GM23338 (cell line): ENCODE measurements around the gene SUCNR1. TPM values are rescaled to one million over a fixed set of nuclear protein-coding genes. Genes with fewer than 3 reads are reported as not detected.

Experiments used
- ATAC-seq: fragments of 200-7000 bp; cut with Tn5 transposase; 3 replicates; pipeline ENCODE4 v1.9.1; 2020
- DNase-seq: peaks from one replicate; pipeline ENCODE4 v3.0.0-alpha.2; 2015; ENCODE audit warnings: low spot score
- H2AFZ ChIP-seq: fragments of 200-600 bp; sonication (generic); 2 replicates; pipeline ENCODE4 v1.8.0; 2016; ENCODE audit warnings: antibody characterized with exemption, mild to moderate bottlenecking, moderate library complexity
- H3F3A ChIP-seq: fragments of 200-600 bp; sonication (generic); replicated peaks from 2 replicates; pipeline ENCODE4 v1.8.0; 2017; ENCODE audit warnings: antibody characterized with exemption, mixed run types, low read depth
- H3K27ac ChIP-seq: fragments of 200-600 bp; sonication (generic); 2 replicates; pipeline ENCODE4 v1.6.1; 2016; ENCODE audit warnings: low read depth
- H3K27me3 ChIP-seq: fragments of 200-600 bp; sonication (generic); 2 replicates; pipeline ENCODE4 v1.8.0; 2016; ENCODE audit warnings: mild to moderate bottlenecking, mixed run types, moderate library complexity; ENCODE audit not compliant: insufficient read depth
- H3K36me3 ChIP-seq: fragments of 200-600 bp; sonication (generic); 2 replicates; pipeline ENCODE4 v1.8.0; 2016; ENCODE audit warnings: mild to moderate bottlenecking; ENCODE audit not compliant: insufficient read depth
- H3K4me1 ChIP-seq: fragments of 200-600 bp; sonication (generic); 2 replicates; pipeline ENCODE4 v1.8.0; 2016; ENCODE audit warnings: mild to moderate bottlenecking, moderate library complexity; ENCODE audit not compliant: insufficient read depth
- H3K4me2 ChIP-seq: fragments of 200-600 bp; sonication (generic); 2 replicates; pipeline ENCODE4 v1.7.1; 2017; ENCODE audit warnings: mixed run types
- H3K4me3 ChIP-seq: fragments of 200-600 bp; sonication (generic); 2 replicates; pipeline ENCODE4 v1.6.1; 2016; ENCODE audit warnings: mixed run types
- H3K79me2 ChIP-seq: fragments of 200-600 bp; sonication (generic); replicated peaks from 2 replicates; pipeline ENCODE4 v1.8.0; 2017; ENCODE audit warnings: mild to moderate bottlenecking; ENCODE audit not compliant: insufficient read depth
- H3K9me2 ChIP-seq: fragments of 200-600 bp; sonication (generic); 2 replicates; pipeline ENCODE4 v1.8.0; 2017; ENCODE audit not compliant: insufficient read depth
- H4K20me1 ChIP-seq: fragments of 200-600 bp; sonication (generic); replicated peaks from 2 replicates; pipeline ENCODE4 v1.8.0; 2017; ENCODE audit warnings: mild to moderate bottlenecking; ENCODE audit not compliant: insufficient read depth
- H3K27ac Mint-ChIP-seq: 2 replicates; pipeline ENCODE4 v1.8.0; 2020; ENCODE audit warnings: inconsistent platforms, mild to moderate bottlenecking, moderate library complexity, mixed read lengths
- H3K27me3 Mint-ChIP-seq: 3 replicates; pipeline ENCODE4 v1.8.0; 2022; ENCODE audit warnings: low read depth, mild to moderate bottlenecking, moderate library complexity, mixed read lengths, inconsistent platforms; ENCODE audit not compliant: insufficient read depth, poor library complexity
- H3K36me3 Mint-ChIP-seq: 3 replicates; pipeline ENCODE4 v1.8.0; 2021; ENCODE audit warnings: low read depth, mild to moderate bottlenecking, inconsistent platforms, moderate library complexity, mixed read lengths
- H3K4me1 Mint-ChIP-seq: 3 replicates; pipeline ENCODE4 v1.8.0; 2020; ENCODE audit warnings: mild to moderate bottlenecking, inconsistent platforms, mixed read lengths
- H3K4me3 Mint-ChIP-seq: 3 replicates; pipeline ENCODE4 v1.8.0; 2021; ENCODE audit warnings: moderate library complexity, mild to moderate bottlenecking, inconsistent platforms, mixed read lengths
- H3K9me3 Mint-ChIP-seq: 3 replicates; pipeline ENCODE4 v1.8.0; 2020; ENCODE audit warnings: moderate library complexity, mild to moderate bottlenecking, inconsistent platforms, mixed read lengths
- CREB1 ChIP-seq: fragments of 250-450 bp; sonication (Bioruptor Pico); IDR thresholded peaks from 2 replicates; pipeline ENCODE4 v1.5.0; 2020; ENCODE audit warnings: low read depth, mild to moderate bottlenecking, moderate library complexity
- CTCF ChIP-seq, 2 experiments: fragments of 200-600 bp in 1 of 2; sonication (generic) in 1 of 2; conservative IDR thresholded peaks; 2 replicates each; pipeline versions ENCODE4 v1.5.1 to v1.6.1; 2016 to 2017; ENCODE audit warnings: antibody characterized with exemption in 2 of 2, low read depth in 2 of 2, mild to moderate bottlenecking in 2 of 2, moderate library complexity in 1 of 2
- ETS1 ChIP-seq: IDR thresholded peaks from 2 replicates; pipeline ENCODE4 v1.6.1; 2016; ENCODE audit warnings: antibody characterized with exemption
- EZH2 ChIP-seq: fragments of 200-600 bp; sonication (generic); IDR thresholded peaks from one replicate; pipeline ENCODE4 v1.8.0; 2017; ENCODE audit warnings: antibody characterized with exemption, mild to moderate bottlenecking, low read depth; ENCODE audit not compliant: unreplicated experiment
- EZH2phosphoT487 ChIP-seq: fragments of 200-600 bp; sonication (generic); IDR thresholded peaks from one replicate; pipeline ENCODE4 v1.8.1; 2018; ENCODE audit warnings: antibody characterized with exemption; ENCODE audit not compliant: unreplicated experiment
- JUNB ChIP-seq: IDR thresholded peaks from one replicate; pipeline ENCODE4 v1.6.1; 2016; ENCODE audit warnings: antibody characterized with exemption; ENCODE audit not compliant: unreplicated experiment
- NANOG ChIP-seq: IDR thresholded peaks from 2 replicates; pipeline ENCODE4 v1.6.1; 2016; ENCODE audit warnings: antibody characterized with exemption, borderline replicate concordance
- POLR2AphosphoS5 ChIP-seq: IDR thresholded peaks from 2 replicates; pipeline ENCODE4 v1.6.1; 2016; ENCODE audit warnings: antibody characterized with exemption, low read depth
- REST ChIP-seq: IDR thresholded peaks from one replicate; pipeline ENCODE4 v1.6.1; 2018; ENCODE audit warnings: antibody characterized with exemption; ENCODE audit not compliant: unreplicated experiment
- STAT1 ChIP-seq: IDR thresholded peaks from one replicate; pipeline ENCODE4 v1.6.1; 2016; ENCODE audit warnings: antibody characterized with exemption; ENCODE audit not compliant: unreplicated experiment
- ZNF114 ChIP-seq: fragments of 250-450 bp; sonication (Bioruptor Pico); IDR thresholded peaks from 2 replicates; pipeline ENCODE4 v1.5.0; 2020; ENCODE audit warnings: mild to moderate bottlenecking, moderate library complexity
- ZNF331 ChIP-seq: fragments of 250-450 bp; sonication (Bioruptor Pico); IDR thresholded peaks from 2 replicates; pipeline ENCODE4 v1.5.0; 2020; ENCODE audit warnings: low read depth, mild to moderate bottlenecking, moderate library complexity
- ZNF462 ChIP-seq: fragments of 250-450 bp; sonication (Bioruptor Pico); IDR thresholded peaks from 2 replicates; pipeline ENCODE4 v1.5.0; 2020; ENCODE audit warnings: mild to moderate bottlenecking, moderate library complexity
- polyA plus RNA-seq: library from polyadenylated mRNA; unstranded; fragments of >200 nt; fragmentation: Nextera tagmentation; extraction: Ambion mirVana; gene quantifications from 2 replicates; pipeline ENCODE4 v1.2.1, GENCODE V29; 2016
- total RNA-seq: library from RNA; depleted of rRNA; stranded (reverse); fragments of >200 nt; shearing (Covaris generic); gene quantifications from 2 replicates; pipeline ENCODE4 v1.2.3, GENCODE V29; 2014

SUCNR1 gene
- total and polyA plus RNA-seq, 2 experiments from 2014 or later = not detected

GRCh38 chr3:151900460-151900859 lies 27.0 kb downstream of the SUCNR1 start:
- H3K27ac Mint-ChIP-seq = no peak overlapping the region
- H3K79me2 ChIP-seq = no peaks in the 10 kb centered on the region
- no peaks in the 10 kb centered on the region for H4K20me1 ChIP-seq
- H3K4me1 ChIP-seq = peaks cover 8% of the 10 kb centered on the region; the same call in 1 of the 2 replicates
- H3K9me2 ChIP-seq = no peaks in the 10 kb centered on the region
- no peaks in the 10 kb centered on the region for H3K36me3 Mint-ChIP-seq
- no peaks in the 10 kb centered on the region for H3F3A ChIP-seq
- no peak overlapping the region for H3K4me3 ChIP-seq
- H3K36me3 ChIP-seq = no peaks in the 10 kb centered on the region
- H3K9me3 Mint-ChIP-seq = no peaks in the 10 kb centered on the region
- TF ChIP-seq REST (no peak), ETS1 (no peak), ZNF114 (CRISPR knock-in tag) (no peak), ZNF331 (CRISPR knock-in tag) (no peak), EZH2 (no peak), EZH2phosphoT487 (no peak), CTCF (conservative IDR thresholded peaks at IDR 0.05; ENCODE audit: low read depth in 2 of 2) (no peak), POLR2AphosphoS5 (no peak), STAT1 (no peak), ZNF462 (CRISPR knock-in tag) (no peak), NANOG (no peak), JUNB (no peak), CREB1 (CRISPR knock-in tag) (no peak)
- H2AFZ ChIP-seq = no peak overlapping the region
- no peak for ATAC-seq
- H3K27ac ChIP-seq = no peak overlapping the region
- H3K27me3 Mint-ChIP-seq = no peaks in the 10 kb centered on the region
- no peak for DNase-seq
- peaks cover 22% of the 10 kb centered on the region for H3K4me1 Mint-ChIP-seq
- no peak overlapping the region for H3K4me2 ChIP-seq
- no peak overlapping the region for H3K4me3 Mint-ChIP-seq
- no peaks in the 10 kb centered on the region for H3K27me3 ChIP-seq
